Measurements from ENCODE around the gene CARD10. TPM values are rescaled to one million over a fixed set of nuclear protein-coding genes. Genes with fewer than 3 reads are reported as not detected.
A peak's percentile ranks its signal among the peaks of the same experiment; 100 is the strongest.

CARD10 gene
- total and polyA plus RNA-seq, 2 of the 13 experiments (the other 11 are each of a cell fraction or from before 2014, with no cell fraction given), result 35.2 to 55.8 TPM

- no peak for TF ChIP-seq ZMYM3 (CRISPR knock-in tag; IDR thresholded peaks at IDR 0.05)
Observed at GRCh38 chr22:37525746-37526350, 6.6 kb upstream of the CARD10 start (continued).

DNA sequence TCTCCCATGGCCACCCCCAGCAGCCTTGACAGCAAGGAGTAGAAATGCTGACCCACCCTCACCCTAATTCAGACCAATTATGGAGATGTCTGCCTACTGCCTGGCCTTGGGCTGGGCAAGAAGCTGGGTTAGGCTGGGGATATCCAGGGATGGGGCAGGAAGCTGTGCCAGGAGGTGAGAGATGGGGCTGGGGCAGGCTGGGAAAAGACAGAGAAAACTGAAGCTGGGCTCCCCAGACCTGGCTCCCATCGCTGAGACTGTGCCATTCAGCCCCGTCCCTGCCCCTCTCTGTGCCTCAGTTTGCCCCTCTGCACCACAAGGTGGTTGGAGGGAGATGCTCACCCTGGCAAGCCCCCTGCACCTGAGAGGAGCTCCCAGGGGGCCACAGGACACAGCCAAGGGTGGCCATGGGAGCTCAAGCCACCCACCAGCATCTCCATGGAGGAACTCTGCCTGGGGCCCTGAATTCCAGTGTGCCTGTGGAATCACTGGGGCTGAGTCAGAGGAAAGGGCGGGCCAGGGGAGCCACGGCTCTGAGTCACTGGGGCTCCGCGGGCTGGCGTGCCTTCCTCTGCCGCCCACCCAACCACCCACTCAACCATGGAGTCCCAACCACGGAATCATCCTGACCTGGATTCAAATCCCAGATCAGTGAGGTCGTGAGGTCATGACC lies 6.0 kb upstream of the CARD10 start:
- no peak for DNase-seq (ENCODE audit: low spot score)
- Histone ChIP-seq H3K4me3 (replicated peaks in 1 of 3; ENCODE audit: insufficient read depth in 1 of 3, low read depth in 2 of 3, low read length in 3 of 3) (no peak overlapping the region), H3K79me2 (ENCODE audit: insufficient read depth, low read length) (no peaks in the 10 kb centered on the region), H4K20me1 (ENCODE audit: insufficient read depth, low read length) (no peaks in the 10 kb centered on the region), H3K27me3 (ENCODE audit: control insufficient read depth in 1 of 2, insufficient read depth in 2 of 2, low read length in 2 of 2) (no peaks in the 10 kb centered on the region), H3K9ac (ENCODE audit: insufficient read depth, low read depth, low read length) (no peak overlapping the region), H3K27ac (ENCODE audit: extremely low read length, insufficient read depth, low read length) (no peak overlapping the region), H3K36me3 (replicated peaks in 1 of 2; ENCODE audit: control insufficient read depth in 1 of 2, insufficient read depth in 2 of 2, low read length in 2 of 2) (no peaks in the 10 kb centered on the region), H3K4me2 (ENCODE audit: low read depth, low read length) (peak overlapping the region; percentile 58; the same call in 1 of the 2 replicates), H3K9me3 (ENCODE audit: low read length) (no peaks in the 10 kb centered on the region), H2AFZ (ENCODE audit: low read length) (no peak overlapping the region), H3K4me1 (ENCODE audit: insufficient read depth, low read length) (peaks cover 80% of the 10 kb centered on the region)
- peak; percentile 15; the same call in 2 of the 3 replicates for ATAC-seq
- intact Hi-C loops (cut with micrococcal nuclease; ENCODE audit: unreplicated experiment), result loop anchor here (10.0 kb wide), 1 partner anchor 50 kb away; no protein-coding TSS in a partner anchor
- POLR2A ChIA-PET, result interaction anchor here (0.7 to 1.5 kb wide), 4 partner anchors 13 to 44 kb away, joined by 3 read pairs; no protein-coding TSS in a partner anchor
- WGBS (ENCODE audit: low lambda C conversion rate), result no CpG with 5 or more reads among the region's 10 CpGs
- CTCF ChIA-PET (ENCODE audit: low intra/inter-chr PET ratio, low total read pairs), result no interaction called here
- in situ Hi-C loops (cut with HindIII; ENCODE audit: extremely low pct_ligation_motif_present, low pct_unique_long_range_greater_than_20kb), result no loop called here
- FAIRE-seq, result no peak
- BruUV-seq (replicated peaks), result no TSS peak
- peak; percentile 87 for TF ChIP-seq FOSL2 (CRISPR knock-in tag; IDR thresholded peaks at IDR 0.05)
- TF ChIP-seq, protein P1, sequence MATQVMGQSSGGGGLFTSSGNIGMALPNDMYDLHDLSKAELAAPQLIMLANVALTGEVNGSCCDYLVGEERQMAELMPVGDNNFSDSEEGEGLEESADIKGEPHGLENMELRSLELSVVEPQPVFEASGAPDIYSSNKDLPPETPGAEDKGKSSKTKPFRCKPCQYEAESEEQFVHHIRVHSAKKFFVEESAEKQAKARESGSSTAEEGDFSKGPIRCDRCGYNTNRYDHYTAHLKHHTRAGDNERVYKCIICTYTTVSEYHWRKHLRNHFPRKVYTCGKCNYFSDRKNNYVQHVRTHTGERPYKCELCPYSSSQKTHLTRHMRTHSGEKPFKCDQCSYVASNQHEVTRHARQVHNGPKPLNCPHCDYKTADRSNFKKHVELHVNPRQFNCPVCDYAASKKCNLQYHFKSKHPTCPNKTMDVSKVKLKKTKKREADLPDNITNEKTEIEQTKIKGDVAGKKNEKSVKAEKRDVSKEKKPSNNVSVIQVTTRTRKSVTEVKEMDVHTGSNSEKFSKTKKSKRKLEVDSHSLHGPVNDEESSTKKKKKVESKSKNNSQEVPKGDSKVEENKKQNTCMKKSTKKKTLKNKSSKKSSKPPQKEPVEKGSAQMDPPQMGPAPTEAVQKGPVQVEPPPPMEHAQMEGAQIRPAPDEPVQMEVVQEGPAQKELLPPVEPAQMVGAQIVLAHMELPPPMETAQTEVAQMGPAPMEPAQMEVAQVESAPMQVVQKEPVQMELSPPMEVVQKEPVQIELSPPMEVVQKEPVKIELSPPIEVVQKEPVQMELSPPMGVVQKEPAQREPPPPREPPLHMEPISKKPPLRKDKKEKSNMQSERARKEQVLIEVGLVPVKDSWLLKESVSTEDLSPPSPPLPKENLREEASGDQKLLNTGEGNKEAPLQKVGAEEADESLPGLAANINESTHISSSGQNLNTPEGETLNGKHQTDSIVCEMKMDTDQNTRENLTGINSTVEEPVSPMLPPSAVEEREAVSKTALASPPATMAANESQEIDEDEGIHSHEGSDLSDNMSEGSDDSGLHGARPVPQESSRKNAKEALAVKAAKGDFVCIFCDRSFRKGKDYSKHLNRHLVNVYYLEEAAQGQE (IDR thresholded peaks at IDR 0.05; ENCODE audit: borderline replicate concordance in 1 of 2, low read depth in 1 of 2, low read length in 2 of 2), result no peak
- TF ChIP-seq, protein P2, sequence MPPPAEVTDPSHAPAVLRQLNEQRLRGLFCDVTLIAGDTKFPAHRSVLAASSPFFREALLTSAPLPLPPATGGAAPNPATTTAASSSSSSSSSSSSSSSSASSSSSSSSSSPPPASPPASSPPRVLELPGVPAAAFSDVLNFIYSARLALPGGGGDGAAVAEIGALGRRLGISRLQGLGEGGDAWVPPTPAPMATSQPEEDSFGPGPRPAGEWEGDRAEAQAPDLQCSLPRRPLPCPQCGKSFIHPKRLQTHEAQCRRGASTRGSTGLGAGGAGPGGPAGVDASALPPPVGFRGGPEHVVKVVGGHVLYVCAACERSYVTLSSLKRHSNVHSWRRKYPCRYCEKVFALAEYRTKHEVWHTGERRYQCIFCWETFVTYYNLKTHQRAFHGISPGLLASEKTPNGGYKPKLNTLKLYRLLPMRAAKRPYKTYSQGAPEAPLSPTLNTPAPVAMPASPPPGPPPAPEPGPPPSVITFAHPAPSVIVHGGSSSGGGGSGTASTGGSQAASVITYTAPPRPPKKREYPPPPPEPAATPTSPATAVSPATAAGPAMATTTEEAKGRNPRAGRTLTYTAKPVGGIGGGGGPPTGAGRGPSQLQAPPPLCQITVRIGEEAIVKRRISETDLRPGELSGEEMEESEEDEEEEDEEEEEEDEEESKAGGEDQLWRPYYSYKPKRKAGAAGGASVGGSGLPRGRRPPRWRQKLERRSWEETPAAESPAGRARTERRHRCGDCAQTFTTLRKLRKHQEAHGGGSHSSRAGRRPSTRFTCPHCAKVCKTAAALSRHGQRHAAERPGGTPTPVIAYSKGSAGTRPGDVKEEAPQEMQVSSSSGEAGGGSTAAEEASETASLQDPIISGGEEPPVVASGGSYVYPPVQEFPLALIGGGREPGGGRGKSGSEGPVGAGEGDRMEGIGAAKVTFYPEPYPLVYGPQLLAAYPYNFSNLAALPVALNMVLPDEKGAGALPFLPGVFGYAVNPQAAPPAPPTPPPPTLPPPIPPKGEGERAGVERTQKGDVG (CRISPR knock-in tag; IDR thresholded peaks at IDR 0.05; ENCODE audit: borderline replicate concordance), result no peak
- TF ChIP-seq SAP130 (CRISPR knock-in tag; IDR thresholded peaks at IDR 0.05; ENCODE audit: low read depth), result peak; percentile 19; the same call in 1 of the 2 replicates
- no peak for TF ChIP-seq MYPOP (CRISPR knock-in tag; IDR thresholded peaks at IDR 0.05)
- 0 out of 2 replicates have a peak, but pooled peaks have one; percentile 22 for TF ChIP-seq GABPB1 (CRISPR knock-in tag; IDR thresholded peaks at IDR 0.05)
- TF ChIP-seq THAP11 (CRISPR knock-in tag; IDR thresholded peaks at IDR 0.05), result 0 out of 2 replicates have a peak, but pooled peaks have one; percentile 6

Data from HepG2 (cell line).